Fibroblast of lung (primary cell): Measurements from ENCODE around the gene TTLL10. TPM values are rescaled to one million over a fixed set of nuclear protein-coding genes. Genes with fewer than 3 reads are reported as not detected.

Source experiments
- DNase-seq, 2 donors: peaks; one replicate each; pipeline versions ENCODE4 v3.0.0 to v3.0.0-alpha.2; 2010; ENCODE audit warnings: low read depth in 2 of 2
- H2AFZ ChIP-seq: 2 replicates; pipeline ENCODE4 v1.5.1; 2012; ENCODE audit warnings: low read length, control low read depth, inconsistent platforms
- H3K27ac ChIP-seq: 2 replicates; pipeline ENCODE4 v1.5.1; 2011; ENCODE audit warnings: low read length, control low read depth; ENCODE audit not compliant: insufficient read depth
- H3K27me3 ChIP-seq: 2 replicates; pipeline ENCODE4 v1.5.1; 2011; ENCODE audit warnings: mild to moderate bottlenecking, low read length; ENCODE audit not compliant: control insufficient read depth, insufficient read depth
- H3K36me3 ChIP-seq: 2 replicates; pipeline ENCODE4 v1.5.1; 2011; ENCODE audit warnings: low read length; ENCODE audit not compliant: control insufficient read depth, insufficient read depth
- H3K4me1 ChIP-seq: 2 replicates; pipeline ENCODE4 v1.5.1; 2011; ENCODE audit warnings: low read length; ENCODE audit not compliant: control insufficient read depth, insufficient read depth; ENCODE audit errors: extremely low read depth
- H3K4me2 ChIP-seq: 2 replicates; pipeline ENCODE4 v1.5.1; 2011; ENCODE audit warnings: low read length, control low read depth; ENCODE audit not compliant: insufficient read depth; ENCODE audit errors: extremely low read depth
- H3K4me3 ChIP-seq, 4 experiments: fragments of 200-600 bp in 1 of 4; sonication (generic) in 1 of 4; replicated peaks in 1 of 4; 2 replicates each; pipeline ENCODE4 v1.5.1; 2011 to 2016; ENCODE audit warnings: low read length in 4 of 4, low read depth in 3 of 4, mild to moderate bottlenecking in 3 of 4, control low read depth in 2 of 4, inconsistent platforms in 1 of 4, mixed read lengths in 1 of 4; ENCODE audit not compliant: insufficient read depth in 1 of 4; ENCODE audit errors: control extremely low read depth in 1 of 4
- H3K79me2 ChIP-seq: 2 replicates; pipeline ENCODE4 v1.5.1; 2012; ENCODE audit warnings: mild to moderate bottlenecking, low read length, inconsistent platforms; ENCODE audit not compliant: control insufficient read depth, insufficient read depth
- H3K9ac ChIP-seq: 2 replicates; pipeline ENCODE4 v1.5.1; 2011; ENCODE audit warnings: mild to moderate bottlenecking, low read length, control low read depth; ENCODE audit not compliant: insufficient read depth
- H3K9me3 ChIP-seq: 2 replicates; pipeline ENCODE4 v1.5.1; 2012; ENCODE audit warnings: low read depth, low read length; ENCODE audit not compliant: control insufficient read depth, insufficient read depth
- H4K20me1 ChIP-seq: 2 replicates; pipeline ENCODE4 v1.5.1; 2011; ENCODE audit warnings: low read length; ENCODE audit not compliant: control insufficient read depth, insufficient read depth; ENCODE audit errors: extremely low read depth
- CTCF ChIP-seq, 2 donors: IDR thresholded peaks in 1 of 2; conservative IDR thresholded peaks in 1 of 2; 1 replicate in 1 of 2; 2 replicates in 1 of 2; pipeline ENCODE4 v1.5.1; 2011 to 2012; ENCODE audit warnings: low read length in 2 of 2, control low read depth in 1 of 2, inconsistent platforms in 1 of 2, low read depth in 1 of 2, mild to moderate bottlenecking in 1 of 2
- EZH2 ChIP-seq: IDR thresholded peaks from 2 replicates; pipeline ENCODE4 v1.5.1; 2012; ENCODE audit warnings: low read length, control low read depth, mild to moderate bottlenecking; ENCODE audit errors: missing control alignments
- polyA plus RNA-seq, 2 donors: library from polyadenylated mRNA; depleted of rRNA in 1 of 2; stranded (reverse) in 1 of 2; unstranded in 1 of 2; fragments of >200 nt; gene quantifications; 2 replicates each; pipeline ENCODE4 v1.2.1, GENCODE V29; 2011 to 2012; ENCODE audit warnings: missing spikeins in 1 of 2
- total RNA-seq: library from RNA; depleted of rRNA; stranded (reverse); fragments of >200 nt; gene quantifications from 2 replicates; pipeline ENCODE4 v1.2.1, GENCODE V29; 2014

The TTLL10 gene
- total and polyA plus RNA-seq, 2 donors (not counting 1 experiment from before 2014, with no cell fraction given), result not detected

GRCh38 chr1:1243807-1244191, 70.1 kb downstream of the TTLL10 start:
- no peak overlapping the region for H3K4me2 ChIP-seq
- H4K20me1 ChIP-seq, result no peaks in the 10 kb centered on the region
- no peak overlapping the region for H2AFZ ChIP-seq
- H3K9me3 ChIP-seq, result no peaks in the 10 kb centered on the region
- no peak overlapping the region for H3K27ac ChIP-seq
- no peak for DNase-seq
- no peak overlapping the region for H3K9ac ChIP-seq
- no peaks in the 10 kb centered on the region for H3K27me3 ChIP-seq
- TF ChIP-seq CTCF (conservative IDR thresholded peaks at IDR 0.05 in 1 of 2, IDR thresholded peaks at IDR 0.05 in 1 of 2; ENCODE audit: low read depth in 1 of 2, low read length in 2 of 2), result no peak
- TF ChIP-seq EZH2, result no peak
- no peaks in the 10 kb centered on the region for H3K36me3 ChIP-seq
- no peaks in the 10 kb centered on the region for H3K79me2 ChIP-seq
- H3K4me3 ChIP-seq, result no peak overlapping the region
- no peaks in the 10 kb centered on the region for H3K4me1 ChIP-seq

- H3K36me3 ChIP-seq, result no peaks in the 10 kb centered on the region
- H4K20me1 ChIP-seq, result no peaks in the 10 kb centered on the region
- no peaks in the 10 kb centered on the region for H3K79me2 ChIP-seq
- H3K4me3 ChIP-seq, result no peak overlapping the region
- DNase-seq, result no peak
- TF ChIP-seq CTCF (conservative IDR thresholded peaks at IDR 0.05 in 1 of 2, IDR thresholded peaks at IDR 0.05 in 1 of 2; ENCODE audit: low read depth in 1 of 2, low read length in 2 of 2) (no peak), EZH2 (no peak)
- H2AFZ ChIP-seq, result no peak overlapping the region
- no peaks in the 10 kb centered on the region for H3K9me3 ChIP-seq
- no peak overlapping the region for H3K4me2 ChIP-seq
- no peak overlapping the region for H3K9ac ChIP-seq
- no peak overlapping the region for H3K27ac ChIP-seq
- no peaks in the 10 kb centered on the region for H3K27me3 ChIP-seq
- no peaks in the 10 kb centered on the region for H3K4me1 ChIP-seq
Observed at GRCh38 chr1:1244192-1244811, 70.6 kb downstream of the TTLL10 start.

GRCh38 chr1:1245178-1245816, 71.6 kb downstream of the TTLL10 start:
- Histone ChIP-seq H3K27ac (no peak overlapping the region), H3K9ac (no peak overlapping the region), H3K4me1 (no peaks in the 10 kb centered on the region), H3K79me2 (no peaks in the 10 kb centered on the region), H4K20me1 (no peaks in the 10 kb centered on the region), H2AFZ (no peak overlapping the region), H3K4me2 (no peak overlapping the region), H3K27me3 (no peaks in the 10 kb centered on the region), H3K36me3 (no peaks in the 10 kb centered on the region), H3K4me3 (no peak overlapping the region), H3K9me3 (no peaks in the 10 kb centered on the region)
- DNase-seq, result no peak
- TF ChIP-seq EZH2 (no peak), CTCF (conservative IDR thresholded peaks at IDR 0.05 in 1 of 2, IDR thresholded peaks at IDR 0.05 in 1 of 2; ENCODE audit: low read depth in 1 of 2, low read length in 2 of 2) (no peak)
